GM21576 (cell line): Measurements from ENCODE around the gene MAML2.

Experiments
- ATAC-seq: cut with Tn5 transposase; IDR thresholded peaks from one replicate; pipeline ENCODE4 v1.9.1; 2021; ENCODE audit warnings: mild to moderate bottlenecking, moderate library complexity; ENCODE audit not compliant: unreplicated experiment

MAML2 gene

DNA sequence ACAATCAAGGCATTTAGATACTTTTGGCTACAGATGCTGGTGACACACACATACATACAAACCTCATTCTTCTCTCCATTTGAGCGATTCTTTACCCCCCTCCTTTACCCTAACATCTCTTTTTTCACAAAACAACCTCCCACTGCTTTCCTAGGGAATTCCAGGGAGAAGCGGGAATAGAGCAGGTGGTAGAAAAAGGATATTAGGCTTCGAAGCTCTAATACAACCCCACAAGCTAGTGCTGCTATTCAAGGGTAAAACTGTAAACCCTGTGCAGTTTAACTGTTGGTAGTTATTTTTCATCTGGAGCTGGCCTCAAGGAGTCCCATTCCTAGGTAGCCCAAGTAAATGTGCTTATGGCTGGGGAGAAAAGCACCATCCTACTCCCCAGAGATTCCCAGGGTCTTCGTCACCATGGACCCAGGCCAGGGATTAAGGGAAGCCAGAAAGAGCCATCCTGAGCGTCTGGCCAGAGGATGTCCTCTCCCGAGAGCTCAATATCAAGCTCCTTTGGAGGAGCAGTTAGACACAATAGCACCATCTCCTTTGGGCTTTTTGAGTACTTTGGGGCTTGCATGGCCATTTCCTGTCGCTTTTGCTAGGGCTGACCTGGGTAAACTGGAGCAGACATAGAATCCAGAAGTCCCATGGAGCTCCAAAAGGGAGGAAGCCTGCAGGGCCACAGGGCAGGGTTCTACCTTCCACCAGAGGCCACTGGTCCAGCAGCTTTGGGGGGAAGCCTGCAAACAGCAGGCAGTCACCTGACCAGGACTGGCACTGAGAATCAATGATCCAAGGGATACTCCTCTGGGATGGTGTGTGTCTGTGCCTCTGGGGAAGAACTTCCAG, 3.1 kb downstream of the MAML2 start:
- ATAC-seq = no peak

DNA sequence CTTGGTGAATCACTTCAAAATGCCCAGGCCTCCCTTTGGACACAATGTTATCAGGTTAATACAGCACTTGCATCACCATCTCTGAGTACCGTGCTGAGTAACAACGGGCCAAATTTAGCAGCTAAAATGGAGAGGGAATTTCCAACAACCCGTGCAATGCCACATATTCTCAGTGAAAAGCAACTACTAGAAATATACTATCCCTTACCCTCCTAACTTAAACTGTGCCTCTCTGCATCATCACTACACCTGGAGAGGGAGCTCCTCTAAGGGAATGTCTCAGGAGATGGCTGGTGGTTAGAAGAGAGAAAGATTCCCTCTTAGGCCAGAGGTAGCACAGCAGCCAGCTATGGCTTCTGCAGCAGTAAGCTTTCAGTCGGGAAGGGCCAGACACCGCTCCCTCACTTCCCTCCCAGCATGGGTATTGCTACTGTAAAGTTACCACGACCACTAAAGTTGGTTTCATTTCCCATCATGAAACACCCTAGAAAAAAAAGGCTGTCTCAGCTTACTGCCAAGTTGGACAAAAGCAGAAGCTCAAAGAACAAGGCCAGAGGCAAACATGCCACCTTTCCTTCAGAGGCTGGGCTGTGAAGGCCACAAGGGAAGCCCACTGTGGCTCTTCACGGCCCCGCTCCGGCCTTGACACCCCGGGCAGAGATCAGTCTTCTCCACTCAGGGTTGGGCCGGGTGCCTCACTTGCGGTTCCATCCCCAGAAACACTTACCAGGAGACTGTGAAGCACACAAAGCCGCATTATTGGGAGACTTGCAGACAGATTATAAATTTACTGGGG, 3.9 kb downstream of the MAML2 start:
- peak; percentile 37 for ATAC-seq

DNA sequence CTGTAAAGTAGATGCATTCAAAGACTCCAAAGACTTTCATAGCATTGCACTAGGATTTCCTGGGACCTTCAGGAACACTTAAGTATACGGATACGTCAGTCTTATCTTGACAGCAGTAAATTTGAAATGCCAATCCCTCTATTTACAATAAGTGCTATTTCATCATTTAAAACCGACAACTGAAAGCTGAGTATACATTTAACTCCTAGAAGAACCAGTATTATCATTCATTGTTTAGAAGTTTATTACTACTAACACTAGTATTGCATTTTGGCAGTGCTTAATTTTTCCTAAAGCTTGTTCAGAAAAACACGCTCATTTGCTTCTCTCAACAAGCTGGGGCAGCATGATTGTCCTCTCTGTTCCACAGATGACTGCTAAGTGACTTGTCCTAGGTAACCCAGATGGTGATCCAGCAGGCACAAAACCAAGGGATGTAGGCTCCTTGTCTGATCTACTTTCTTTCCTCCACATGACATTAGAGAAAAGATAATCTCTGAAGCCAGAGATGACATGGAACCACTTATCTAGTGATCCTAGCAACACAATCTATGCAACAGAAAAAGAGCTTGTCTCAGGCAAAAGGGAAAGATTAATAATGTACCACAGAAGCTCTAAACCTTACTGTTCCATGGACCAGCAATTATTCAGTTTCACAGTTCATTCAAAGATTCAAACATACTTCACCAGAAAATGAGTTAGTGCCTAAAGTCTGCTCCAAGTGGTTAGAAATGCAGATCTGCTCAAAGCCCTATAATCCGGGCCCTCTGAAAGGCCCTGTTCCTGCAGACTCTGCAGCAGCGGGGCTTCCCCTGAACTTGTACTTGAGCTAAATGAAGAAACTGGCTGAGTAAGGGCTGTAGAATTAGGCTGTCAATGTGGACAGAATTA, 5.2 kb downstream of the MAML2 start:
- ATAC-seq = peak; percentile 31

DNA sequence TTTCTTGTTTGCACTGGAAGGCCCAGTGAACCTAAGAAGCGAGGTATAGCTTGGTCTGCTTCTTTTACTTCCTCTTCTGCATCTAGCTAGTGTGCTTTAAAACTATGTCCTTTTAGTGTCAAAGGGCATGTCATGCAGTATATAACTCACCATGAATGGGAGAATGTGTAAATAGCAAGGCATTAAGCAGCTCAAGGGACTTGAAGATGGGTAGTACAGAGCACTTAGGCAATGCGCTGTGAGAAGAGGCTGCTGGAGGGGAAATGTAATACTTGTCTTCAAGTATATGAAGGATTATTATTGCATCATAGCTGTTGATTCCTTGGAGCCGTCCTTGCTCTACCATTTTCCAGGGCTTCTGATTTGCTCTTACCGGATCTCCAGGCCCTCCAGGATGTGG, 7.6 kb downstream of the MAML2 start:
- ATAC-seq = no peak

DNA sequence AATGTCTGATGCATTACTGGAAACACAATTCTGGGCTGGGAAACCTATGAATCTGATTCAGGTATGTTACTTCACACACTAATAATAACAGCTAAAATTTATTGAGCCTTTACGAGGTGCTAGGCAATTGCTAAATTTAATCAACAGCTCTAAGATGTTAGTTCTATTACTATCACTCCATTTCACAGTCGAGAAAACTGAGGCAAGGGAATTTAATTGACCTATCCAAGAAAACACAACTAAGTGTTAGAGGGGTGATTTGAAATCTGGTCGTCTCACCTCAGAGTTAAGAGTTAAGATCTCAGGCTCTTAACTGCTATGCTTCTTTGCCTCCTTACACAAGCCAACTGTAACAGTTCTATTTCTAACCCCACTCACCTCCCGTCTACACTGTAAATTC, 8.8 kb downstream of the MAML2 start:
- ATAC-seq = no peak

DNA sequence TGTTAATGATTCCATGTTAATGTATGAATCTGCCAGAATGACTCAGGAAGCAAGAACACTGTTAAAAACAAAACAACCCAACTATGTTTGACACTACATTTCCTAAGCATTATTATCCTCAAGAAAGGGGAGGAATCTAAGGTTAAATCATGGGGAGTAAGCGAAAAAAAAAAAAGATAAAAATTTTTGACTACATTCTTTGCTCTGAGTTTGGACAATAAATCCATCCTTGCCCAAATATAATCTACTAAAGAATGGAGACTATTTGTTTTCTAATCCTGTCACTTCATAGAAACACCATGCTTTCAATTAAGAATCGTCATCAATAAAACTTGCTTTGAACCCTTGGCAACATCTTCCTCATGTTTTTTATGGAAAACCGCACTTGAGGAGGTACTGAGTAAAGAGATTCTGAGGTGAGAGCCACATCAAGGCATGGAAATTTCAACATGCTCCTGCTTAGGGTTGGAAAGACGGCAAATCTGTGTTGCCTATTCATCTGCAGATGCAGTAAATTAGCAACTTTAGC, 9.7 kb downstream of the MAML2 start:
- no peak for ATAC-seq

DNA sequence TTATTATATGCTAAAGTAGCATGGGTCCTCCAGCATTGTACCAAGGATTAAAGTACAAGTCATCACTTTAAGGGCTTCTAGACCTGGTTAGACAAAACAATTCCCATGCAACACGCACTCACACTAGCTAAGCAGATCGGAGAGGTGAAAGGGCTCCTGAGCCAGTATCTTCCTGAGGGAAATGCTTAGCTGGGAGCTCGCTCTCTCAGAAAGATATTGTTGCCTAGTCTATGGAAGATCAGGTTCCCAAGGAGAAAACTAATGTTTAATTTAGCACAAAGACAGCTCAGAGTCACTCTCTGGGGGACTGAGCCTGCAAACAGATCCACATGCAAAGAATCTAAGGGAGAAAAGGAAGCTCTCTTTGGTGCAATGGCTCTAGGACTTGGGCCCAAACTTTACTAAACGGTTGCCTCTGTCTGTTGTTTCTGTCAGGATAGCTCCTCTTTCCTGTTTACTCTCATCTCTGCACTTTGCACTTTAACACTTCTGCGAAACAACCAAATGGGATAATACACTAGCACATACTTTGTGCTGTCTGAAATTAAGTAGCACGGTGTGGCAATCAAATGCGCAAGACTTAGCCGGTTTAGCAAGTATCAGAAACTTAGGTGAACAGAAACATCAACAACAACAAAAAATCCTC, 10.7 kb downstream of the MAML2 start:
- ATAC-seq = no peak

DNA sequence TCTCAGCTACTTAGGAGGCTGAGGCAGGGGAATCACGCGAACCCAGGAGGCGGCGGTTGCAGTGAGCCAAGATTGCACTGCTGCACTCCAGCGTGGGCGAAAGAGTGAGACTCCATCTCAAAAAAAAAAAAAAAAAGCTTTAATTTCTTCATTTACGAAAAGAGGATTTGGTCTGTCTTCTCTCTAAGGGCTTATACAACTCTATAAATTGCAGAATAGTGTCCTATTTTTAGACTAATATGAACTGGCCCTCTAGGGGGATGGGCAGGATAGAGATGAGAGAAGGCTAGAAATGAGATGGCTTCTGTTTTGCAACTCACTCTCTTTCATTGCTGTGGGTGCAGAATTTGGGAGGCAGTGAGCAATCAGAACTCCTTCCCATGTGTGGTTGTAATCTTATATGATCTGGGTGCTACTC, 11.3 kb downstream of the MAML2 start:
- no peak for ATAC-seq

DNA sequence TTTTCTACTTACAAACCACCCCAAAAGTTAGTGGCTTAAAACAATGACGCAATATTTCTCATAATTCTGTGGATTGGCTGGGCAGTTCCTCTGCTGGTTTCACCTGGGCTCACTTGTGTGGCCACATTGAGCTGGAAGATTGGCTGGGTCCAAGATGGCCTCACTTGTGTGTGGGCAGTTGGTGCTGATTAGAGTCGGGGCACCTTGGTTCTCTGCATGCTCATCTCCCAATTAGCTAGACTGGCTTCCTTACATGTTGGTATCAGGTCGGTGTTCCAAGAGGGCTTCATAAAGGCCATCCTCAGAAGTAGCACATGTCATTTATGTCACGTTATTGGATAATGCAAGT, 12.5 kb downstream of the MAML2 start:
- ATAC-seq = no peak

DNA sequence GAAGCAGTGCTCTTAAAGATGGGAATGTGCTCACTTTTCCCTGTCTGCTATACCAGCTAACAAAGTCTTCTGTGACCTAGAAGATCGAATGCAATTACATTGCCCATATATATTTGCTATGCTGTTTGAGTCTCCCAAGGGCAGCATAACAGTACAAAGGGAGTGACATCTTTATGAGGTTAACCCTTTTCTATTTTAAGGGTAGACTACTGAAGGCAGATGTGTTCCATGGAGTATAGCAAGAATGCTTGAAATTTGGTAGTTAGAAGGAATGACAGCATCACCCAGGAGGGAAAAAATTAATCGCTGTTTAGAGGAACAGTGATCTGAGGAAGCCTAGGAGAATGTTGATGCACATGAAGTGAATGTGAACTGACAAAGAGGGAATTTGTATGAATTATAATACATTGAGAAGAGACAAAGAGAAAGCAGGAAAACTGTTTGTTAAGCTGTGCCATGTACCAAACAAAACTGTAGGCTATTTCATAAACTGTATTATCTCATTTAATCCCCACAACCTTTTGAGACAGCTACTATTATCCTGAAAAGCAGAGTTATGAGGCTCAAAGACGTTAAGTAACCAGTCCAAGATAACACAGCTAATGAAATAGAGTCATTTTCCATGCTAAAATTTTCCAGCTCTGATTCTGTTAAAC, 13.0 kb downstream of the MAML2 start:
- no peak for ATAC-seq

DNA sequence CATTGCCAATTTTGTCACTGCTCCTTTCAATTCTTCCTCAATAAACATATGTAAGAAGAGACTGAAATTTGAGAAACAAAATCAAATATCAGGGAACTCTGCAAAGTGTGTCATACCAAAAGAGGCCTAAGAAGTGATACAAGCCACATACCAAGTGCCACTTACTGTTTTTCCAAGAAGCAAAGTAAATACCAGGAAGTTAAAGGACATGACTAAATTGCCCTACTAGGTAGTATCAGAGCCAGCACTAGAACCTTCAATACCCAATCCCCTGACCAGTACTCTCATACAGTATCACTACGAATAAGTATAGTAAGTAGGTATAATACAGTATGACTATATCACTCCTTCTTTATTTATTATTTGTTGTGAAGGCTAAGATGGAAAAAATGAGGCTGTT, 13.6 kb downstream of the MAML2 start:
- ATAC-seq = no peak

DNA sequence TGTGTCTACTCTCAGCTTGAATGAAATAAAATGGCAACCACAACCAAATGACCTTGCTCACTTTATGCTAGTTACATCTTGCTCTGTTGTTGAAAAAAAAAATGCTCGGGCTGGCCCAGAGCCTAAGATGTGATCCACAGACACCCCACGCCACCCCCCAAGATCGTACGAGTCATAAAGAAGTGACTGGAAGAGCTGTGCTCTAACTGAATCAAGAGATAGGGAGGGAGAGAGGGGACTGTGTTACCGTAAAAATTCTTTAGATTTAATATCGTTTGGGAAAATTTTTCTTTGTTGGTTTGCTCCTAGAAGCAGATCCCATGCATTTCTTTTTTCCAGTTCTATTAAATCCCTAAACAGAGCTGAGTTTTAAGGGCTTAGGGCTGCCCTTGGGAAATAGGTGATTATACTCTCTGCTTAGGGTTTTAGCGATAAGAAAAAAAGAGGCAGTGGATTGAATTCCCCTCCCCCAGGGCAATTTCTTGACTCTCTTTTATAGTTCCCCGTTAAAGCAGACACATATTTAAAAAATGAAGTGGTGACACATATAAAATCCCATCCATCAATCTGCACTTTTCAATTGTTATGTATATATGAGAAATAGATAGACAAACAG, 14.5 kb downstream of the MAML2 start:
- no peak for ATAC-seq

DNA sequence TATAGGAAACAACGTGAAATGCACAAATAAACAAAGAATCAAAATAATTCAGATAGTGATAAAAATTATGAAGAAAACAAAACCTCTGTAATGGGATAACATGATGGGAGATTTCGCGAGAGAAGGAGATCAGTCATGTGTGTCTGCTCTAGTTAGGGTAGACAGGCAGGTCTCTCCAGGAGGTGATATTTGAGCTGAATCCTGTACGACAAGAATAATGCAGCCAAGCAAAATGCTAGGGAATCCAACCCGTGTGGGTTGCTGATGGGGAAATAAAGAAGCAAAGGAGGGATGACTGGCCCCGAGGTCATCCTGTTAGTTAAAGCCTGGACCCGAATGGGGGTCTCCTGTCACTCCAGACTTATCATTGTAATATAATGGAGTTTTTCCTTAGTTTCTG, 16.0 kb downstream of the MAML2 start:
- ATAC-seq = no peak

DNA sequence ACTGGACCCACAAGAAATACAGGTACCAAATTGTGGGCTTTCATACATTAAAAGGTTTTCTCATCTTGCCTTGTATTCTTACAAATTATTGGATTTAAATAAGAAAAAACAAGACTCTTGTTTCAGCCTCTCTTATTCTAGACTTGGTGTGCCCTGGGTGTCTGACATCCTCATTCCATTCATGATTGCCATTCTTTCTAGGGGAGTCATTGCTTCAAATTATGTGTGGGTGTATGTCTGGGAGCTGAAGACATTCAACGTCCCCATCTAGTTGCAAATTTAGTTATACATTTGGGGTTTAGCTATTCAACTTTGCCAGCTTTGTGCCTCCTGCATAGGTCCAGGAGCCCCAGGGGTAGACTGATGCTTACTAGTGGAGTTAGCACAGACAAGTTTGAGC, 18.1 kb downstream of the MAML2 start:
- ATAC-seq = no peak

DNA sequence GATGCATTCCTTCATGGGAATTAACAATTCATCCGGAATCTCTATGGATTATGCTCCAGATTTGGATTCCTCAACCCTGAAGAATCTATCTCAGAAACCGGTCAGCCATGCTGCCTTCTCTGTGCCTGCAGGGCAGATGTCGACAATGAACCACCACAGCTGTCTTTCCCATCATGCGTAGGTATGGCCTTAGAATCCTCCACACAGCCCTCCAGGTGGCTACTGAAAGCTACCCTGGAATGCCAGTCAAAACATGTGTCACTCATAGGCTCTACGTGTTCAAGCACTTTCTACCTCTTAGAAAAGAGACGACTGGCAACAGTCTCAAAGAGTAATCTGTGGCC, 19.4 kb downstream of the MAML2 start:
- ATAC-seq = no peak

DNA sequence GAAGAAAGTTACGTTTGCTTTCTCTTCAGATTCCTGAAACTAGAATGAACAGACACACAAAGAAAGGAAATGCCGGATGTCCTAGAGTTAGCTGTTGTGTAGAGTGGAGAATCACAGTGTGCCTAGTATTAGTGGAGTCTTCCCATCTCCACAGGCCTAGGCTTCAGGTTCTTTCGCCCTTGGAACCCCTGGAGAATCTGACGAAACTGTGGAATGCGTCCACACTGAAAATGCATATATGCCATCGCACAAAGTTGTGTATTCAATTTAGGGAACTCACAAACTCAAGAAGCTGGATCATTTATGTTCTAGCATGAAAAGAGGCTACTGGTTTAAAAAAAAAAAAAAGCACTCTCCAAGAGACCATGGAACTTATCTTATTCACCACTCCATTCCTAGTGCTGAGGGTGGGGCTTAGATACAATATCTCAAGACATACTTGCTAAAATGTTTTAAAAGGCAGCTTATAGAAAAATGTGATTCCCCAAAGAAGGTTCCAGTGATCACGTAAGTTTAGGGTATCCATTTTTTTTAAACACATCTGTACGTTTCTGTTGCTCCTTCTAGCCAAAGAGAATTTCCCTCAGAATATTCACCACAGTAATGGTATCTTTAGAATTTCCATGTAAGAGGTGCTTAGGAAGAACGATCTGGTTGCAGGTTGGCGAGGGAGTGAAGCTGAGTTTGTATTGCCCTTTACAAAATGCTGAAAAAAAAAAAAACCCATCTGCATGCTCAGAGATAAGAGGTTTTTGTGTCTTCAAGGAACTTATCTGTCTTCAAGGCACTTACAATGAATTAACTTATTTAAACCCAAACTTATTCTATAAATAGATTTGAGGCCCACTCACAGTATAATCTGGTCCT, 20.0 kb downstream of the MAML2 start:
- no peak for ATAC-seq

DNA sequence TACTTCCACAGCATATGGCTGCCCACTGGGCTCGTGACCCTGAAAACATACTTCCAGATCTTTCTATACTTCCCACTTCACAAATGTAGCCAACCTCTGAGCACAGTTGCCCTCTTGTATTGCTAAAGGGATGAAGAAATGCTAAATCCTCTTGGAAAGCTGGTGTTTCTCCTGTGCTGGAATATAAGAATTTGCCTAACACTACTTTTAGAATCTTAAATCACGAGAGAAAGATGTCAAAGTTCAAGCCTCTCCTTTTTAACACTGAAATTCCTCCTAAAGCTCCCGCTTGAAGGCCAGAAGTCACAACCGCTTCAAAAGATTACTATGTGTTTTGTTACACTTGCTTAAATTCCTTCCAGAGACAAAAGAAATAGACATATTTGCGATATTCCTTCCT, 21.9 kb downstream of the MAML2 start:
- ATAC-seq = no peak

DNA sequence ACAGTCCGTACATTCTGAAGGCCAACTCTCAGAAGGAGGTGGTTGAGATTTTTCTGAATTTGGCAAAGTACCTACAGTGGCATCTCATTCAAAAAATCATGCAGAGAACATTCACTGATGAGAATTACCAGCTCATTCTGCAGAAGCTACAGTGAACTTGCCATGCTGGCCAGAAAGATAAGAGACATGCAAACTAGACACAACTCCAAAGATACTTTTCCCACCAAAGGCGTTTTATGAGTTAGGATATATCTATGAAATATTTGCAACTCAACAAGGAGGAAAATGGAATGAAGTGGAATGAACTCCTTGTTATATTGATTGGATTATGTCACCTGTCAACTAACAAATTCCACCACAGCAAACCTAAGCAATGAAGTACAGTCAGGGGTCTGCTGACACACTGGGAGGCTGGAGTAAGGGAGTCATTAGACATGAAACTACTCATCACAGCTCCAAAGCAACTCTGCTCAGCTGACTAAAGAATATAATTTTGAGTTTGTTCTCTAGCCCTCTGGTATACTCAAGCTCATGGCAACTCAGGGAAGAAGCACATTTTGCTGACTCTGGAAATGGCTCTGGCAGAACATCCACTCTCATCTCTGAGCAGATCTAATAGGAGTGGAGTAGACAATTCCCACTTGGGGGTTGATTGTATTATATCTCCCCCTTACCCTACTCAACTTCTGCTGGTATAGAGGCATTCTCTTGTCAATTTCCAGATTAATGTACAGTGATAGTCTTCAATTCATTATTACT, 22.9 kb downstream of the MAML2 start:
- ATAC-seq = no peak
